SK-N-MC (cell line): Measurements from ENCODE around the gene MXD4.
A peak's percentile ranks its signal among the peaks of the same experiment; 100 is the strongest.

Experiments
- DNase-seq: peaks from one replicate; pipeline ENCODE4 v3.0.0-alpha.2; 2011; ENCODE audit warnings: low read depth, low spot score
- H3K27ac ChIP-seq: fragments of 200-600 bp; sonication (generic); 2 replicates; pipeline ENCODE4 v1.5.1; 2016; ENCODE audit warnings: mixed run types
- H3K36me3 ChIP-seq: fragments of 200-600 bp; sonication (generic); 2 replicates; pipeline ENCODE4 v1.6.1; 2017; ENCODE audit warnings: antibody characterized with exemption, low read length, mixed read lengths; ENCODE audit not compliant: insufficient read depth
- H3K4me3 ChIP-seq: fragments of 200-600 bp; sonication (generic); 2 replicates; pipeline ENCODE4 v1.5.1; 2016
- H3K9ac ChIP-seq: fragments of 200-600 bp; sonication (generic); 2 replicates; pipeline ENCODE4 v1.8.0; 2017; ENCODE audit warnings: mixed run types, mixed read lengths; ENCODE audit not compliant: insufficient read length
- H3K9me3 ChIP-seq: fragments of 200-600 bp; sonication (generic); 2 replicates; pipeline ENCODE4 v1.6.1; 2017; ENCODE audit warnings: low read depth, mild to moderate bottlenecking, antibody characterized with exemption, low read length, moderate library complexity, mixed read lengths
- EZH2 ChIP-seq: fragments of 200-600 bp; sonication (generic); IDR thresholded peaks from one replicate; pipeline ENCODE4 v1.6.1; 2017; ENCODE audit warnings: antibody characterized with exemption
- FOXP2 ChIP-seq: optimal IDR thresholded peaks from 2 replicates; pipeline ENCODE3; 2011; ENCODE audit warnings: mild to moderate bottlenecking, moderate library complexity; ENCODE audit not compliant: insufficient read depth; ENCODE audit errors: extremely low read length, control extremely low read depth
- POLR2AphosphoS5 ChIP-seq: IDR thresholded peaks from 2 replicates; pipeline ENCODE4 v1.6.1; 2012; ENCODE audit warnings: mild to moderate bottlenecking, low read depth, low read length, borderline replicate concordance

Gene MXD4

GRCh38 chr4:2245057-2245786 is 16.7 kb downstream of the MXD4 start:
- Histone ChIP-seq H3K9me3 (no peaks in the 10 kb centered on the region), H3K36me3 (peaks cover under 1% of the 10 kb centered on the region; the same call in 1 of the 2 replicates), H3K4me3 (no peak overlapping the region), H3K9ac (no peak overlapping the region), H3K27ac (peak overlapping the region; percentile 77)
- DNase-seq: no peak
- no peak for TF ChIP-seq EZH2
- TF ChIP-seq FOXP2: no peak
- no peak for TF ChIP-seq POLR2AphosphoS5

DNA sequence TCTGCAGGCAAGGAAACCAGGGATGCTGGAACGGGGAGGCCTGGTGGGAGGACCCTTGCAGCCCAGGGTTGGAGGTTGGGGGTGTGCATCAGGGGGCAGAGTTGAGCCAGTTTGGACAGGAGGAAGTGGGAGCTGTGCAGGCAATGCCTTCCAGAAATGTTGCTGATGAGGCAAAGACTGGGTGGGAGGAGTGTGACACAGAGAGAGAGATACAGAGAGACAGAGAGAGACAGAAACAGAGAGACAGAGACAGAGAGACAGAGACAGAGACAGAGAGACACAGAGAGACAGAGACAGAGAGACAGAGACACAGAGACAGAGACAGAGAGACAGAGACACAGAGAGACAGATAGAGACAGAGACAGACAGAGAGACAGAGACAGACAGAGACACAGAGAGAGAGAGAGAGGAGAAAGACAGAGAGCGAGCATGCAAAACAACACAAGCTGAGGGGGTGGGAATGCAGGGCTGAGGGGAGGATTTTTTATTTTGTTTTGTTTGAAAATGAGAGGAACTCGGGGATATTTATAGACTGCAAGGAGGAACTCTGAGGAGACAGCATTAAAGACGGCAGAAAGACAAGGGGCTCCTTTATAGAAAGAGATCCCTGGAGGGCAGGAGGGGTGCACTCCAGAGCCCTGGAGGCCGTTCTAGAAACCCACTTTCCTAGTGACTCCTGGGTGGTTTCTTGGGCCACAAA is 18.1 kb downstream of the MXD4 start:
- no peak for DNase-seq
- TF ChIP-seq FOXP2: no peak
- TF ChIP-seq EZH2: no peak
- Histone ChIP-seq H3K9me3 (no peaks in the 10 kb centered on the region), H3K36me3 (peaks cover 14% of the 10 kb centered on the region), H3K27ac (peak overlapping the region; percentile 77), H3K4me3 (peak overlapping the region; percentile 18; the same call in 1 of the 2 replicates), H3K9ac (no peak overlapping the region)

DNA sequence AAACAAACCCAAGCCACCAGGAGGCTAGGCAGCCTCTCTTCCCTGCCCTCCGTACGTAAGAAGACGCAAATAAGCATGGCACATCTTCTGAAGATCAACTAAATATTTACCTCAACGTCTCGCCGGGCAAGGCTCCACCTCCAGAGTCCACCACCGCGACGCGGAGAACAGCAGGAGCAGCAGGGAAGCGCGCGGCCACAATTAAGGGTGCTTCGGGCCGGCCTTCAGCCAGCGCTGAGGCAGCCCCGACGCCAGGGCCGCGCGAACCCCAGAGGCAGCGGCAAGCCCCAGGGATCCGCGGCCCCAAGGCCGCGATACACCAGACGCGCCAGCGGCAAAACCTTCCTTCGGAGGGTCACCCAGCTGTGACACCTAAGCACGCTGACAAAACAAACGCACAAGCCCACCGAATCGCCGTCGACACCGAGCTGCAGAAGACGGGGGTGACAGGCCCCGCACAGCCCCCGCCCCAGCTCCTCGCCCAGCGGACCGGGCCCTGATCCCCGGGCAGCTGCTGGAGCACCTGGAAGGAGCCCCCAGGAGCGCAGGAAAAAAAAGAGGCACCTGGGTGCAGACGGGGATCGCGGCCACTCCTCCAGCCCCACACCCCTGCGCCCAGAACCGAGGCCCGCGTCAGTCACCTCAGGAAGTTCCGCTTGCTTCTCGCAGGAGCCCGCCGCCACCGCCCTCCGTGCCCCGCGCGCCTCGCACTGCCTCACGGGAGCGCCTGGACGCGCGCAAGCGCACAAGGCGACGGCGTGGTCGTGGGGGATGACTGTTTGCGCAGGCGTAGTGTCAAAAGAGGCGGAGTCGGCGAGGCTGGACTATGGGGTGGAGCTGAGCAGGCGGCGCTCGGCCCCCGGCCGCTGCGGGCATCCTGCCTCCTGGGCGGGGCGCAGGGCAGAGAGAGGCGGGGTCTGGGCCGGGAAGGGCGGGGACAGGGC is 20.2 kb downstream of the MXD4 start, which contains the start of the genes HAUS3 and POLN:
HAUS3 (minus strand) TSS at position 712 of the 944 bp plus-strand sequence. CDS start 1,175 bp downstream, outside the sequence.
POLN (minus strand) TSS at position 712 of the 944 bp plus-strand sequence. CDS start 12,890 bp downstream, outside the sequence.
- peaks cover 32% of the 10 kb centered on the region for H3K36me3 ChIP-seq
- H3K9me3 ChIP-seq: no peaks in the 10 kb centered on the region
- H3K9ac ChIP-seq: peak within 1 kb of the TSS; percentile 74
- H3K27ac ChIP-seq: no peak within 1 kb of the TSS
- DNase-seq: peak; percentile 88
- H3K4me3 ChIP-seq: peak within 1 kb of the TSS; percentile 87
- TF ChIP-seq POLR2AphosphoS5 (peak; percentile 93), EZH2 (no peak), FOXP2 (peak; percentile 18)

DNA sequence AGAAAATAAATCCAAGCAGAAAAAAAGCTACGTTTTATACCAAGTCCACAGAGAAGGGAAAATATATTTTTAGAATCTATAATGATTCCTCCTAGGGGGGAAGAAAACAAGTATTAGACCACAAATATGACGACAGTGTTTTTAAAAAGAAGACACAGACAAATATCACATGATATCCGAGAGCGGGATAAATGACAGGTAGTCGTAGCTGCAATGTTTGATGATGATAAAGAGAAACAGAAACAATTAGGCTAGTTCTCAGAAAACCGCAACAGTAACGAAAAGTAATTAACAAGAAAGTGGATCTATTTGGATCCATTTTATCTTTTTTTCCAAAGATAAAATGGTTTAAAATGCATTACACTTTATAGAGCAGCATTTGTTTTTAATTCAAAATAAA is 20.9 kb downstream of the MXD4 start:
- H3K9me3 ChIP-seq: no peaks in the 10 kb centered on the region
- peak overlapping the region; percentile 87 for H3K4me3 ChIP-seq
- H3K27ac ChIP-seq: no peak overlapping the region
- H3K36me3 ChIP-seq: peaks cover 36% of the 10 kb centered on the region
- TF ChIP-seq POLR2AphosphoS5 (no peak), EZH2 (no peak), FOXP2 (no peak)
- DNase-seq: no peak
- H3K9ac ChIP-seq: peak overlapping the region; percentile 74

GRCh38 chr4:2236944-2237666 is 24.8 kb downstream of the MXD4 start:
- DNase-seq: no peak
- Histone ChIP-seq H3K9ac (no peak overlapping the region), H3K4me3 (no peak overlapping the region), H3K9me3 (no peaks in the 10 kb centered on the region), H3K36me3 (peaks cover 59% of the 10 kb centered on the region), H3K27ac (no peak overlapping the region)
- no peak for TF ChIP-seq EZH2

- Histone ChIP-seq H3K9me3 (no peaks in the 10 kb centered on the region), H3K9ac (no peak overlapping the region), H3K36me3 (peaks cover 34% of the 10 kb centered on the region), H3K4me3 (no peak overlapping the region), H3K27ac (0 out of 2 replicates have a peak overlapping the region, but pooled peaks have one; percentile 4)
- DNase-seq: no peak
- TF ChIP-seq EZH2 (no peak), POLR2AphosphoS5 (no peak), FOXP2 (no peak)
Measured at GRCh38 chr4:2231082-2231481, 30.8 kb downstream of the MXD4 start.

GRCh38 chr4:2226261-2226660 is 35.6 kb downstream of the MXD4 start:
- DNase-seq: no peak
- Histone ChIP-seq H3K9ac (no peak overlapping the region), H3K36me3 (peaks cover 16% of the 10 kb centered on the region), H3K27ac (no peak overlapping the region), H3K4me3 (no peak overlapping the region), H3K9me3 (no peaks in the 10 kb centered on the region)
- TF ChIP-seq EZH2 (no peak), POLR2AphosphoS5 (no peak), FOXP2 (no peak)
